Gastrocnemius medialis (tissue), 4 donors: ENCODE results near the gene CIZ1.

ENCODE experiments used
- CTCF ChIP-seq, 5 experiments: fragments of 450-650 bp in 3 of 5; fragments of 200-600 bp in 2 of 5; sonication (generic) in 2 of 5; IDR thresholded peaks in 4 of 5; conservative IDR thresholded peaks in 1 of 5; 1 replicate in 4 of 5; 2 replicates in 1 of 5; pipeline ENCODE4 v1.5.1; 2016 to 2019; ENCODE audit warnings: antibody characterized with exemption in 5 of 5, mild to moderate bottlenecking in 3 of 5, moderate library complexity in 3 of 5
- POLR2A ChIP-seq, 2 donors: fragments of 450-650 bp; IDR thresholded peaks; one replicate each; pipeline ENCODE4 v1.6.1; 2017; ENCODE audit warnings: antibody characterized with exemption in 2 of 2, mild to moderate bottlenecking in 2 of 2, moderate library complexity in 2 of 2

GRCh38 chr9:128146591-128147120, 44.7 kb downstream of the CIZ1 start:
- TF ChIP-seq CTCF (IDR thresholded peaks at IDR 0.05 in 4 of 5, conservative IDR thresholded peaks at IDR 0.05 in 1 of 5) (no peak), POLR2A (IDR thresholded peaks at IDR 0.05) (no peak)
